Duodenal mucosa (tissue), 2 donors: ENCODE results near the gene FMO5.
"Not testable (repeated sequence)": the region's sequence is repeated elsewhere in the genome, so short reads cannot be mapped to it uniquely, and the experiment has no call there.

Source experiments
- H3K27ac ChIP-seq: one replicate; pipeline ENCODE4 v1.7.0; 2013; ENCODE audit warnings: low read depth, low read length
- H3K27me3 ChIP-seq, 2 donors: one replicate each; pipeline ENCODE4 v1.7.0; 2013; ENCODE audit warnings: low read length in 2 of 2, control low read depth in 1 of 2; ENCODE audit not compliant: insufficient read depth in 2 of 2, control insufficient read depth in 1 of 2
- H3K36me3 ChIP-seq, 2 donors: one replicate each; pipeline ENCODE4 v1.7.0; 2013; ENCODE audit warnings: low read length in 2 of 2, control low read depth in 1 of 2; ENCODE audit not compliant: insufficient read depth in 2 of 2, control insufficient read depth in 1 of 2
- H3K4me1 ChIP-seq, 2 donors: one replicate each; pipeline ENCODE4 v1.7.0; 2013; ENCODE audit warnings: low read length in 2 of 2, control low read depth in 1 of 2; ENCODE audit not compliant: insufficient read depth in 2 of 2, control insufficient read depth in 1 of 2
- H3K4me3 ChIP-seq, 2 donors: one replicate each; pipeline ENCODE4 v1.7.0; 2013; ENCODE audit warnings: low read length in 2 of 2, low read depth in 1 of 2
- H3K9ac ChIP-seq, 2 donors: one replicate each; pipeline ENCODE4 v1.7.0; 2013; ENCODE audit warnings: low read length in 2 of 2, low read depth in 1 of 2
- H3K9me3 ChIP-seq, 2 donors: one replicate each; pipeline ENCODE4 v1.7.0; 2013; ENCODE audit warnings: low read length in 2 of 2, control low read depth in 1 of 2; ENCODE audit not compliant: control insufficient read depth in 1 of 2

FMO5 gene

GRCh38 chr1:147240131-147240721 is 15.1 kb upstream of the FMO5 start:
- not testable (repeated sequence) for H3K27ac ChIP-seq, H3K9me3 ChIP-seq, H3K36me3 ChIP-seq, H3K27me3 ChIP-seq, H3K4me3 ChIP-seq, H3K9ac ChIP-seq
- peaks cover 44% of the 10 kb centered on the region in 2 donors for H3K4me1 ChIP-seq

- Histone ChIP-seq H3K9ac (no peak overlapping the region), H3K9me3 (no peaks in the 10 kb centered on the region), H3K4me3 (no peak overlapping the region), H3K36me3 (no peaks in the 10 kb centered on the region), H3K27ac (no peak overlapping the region), H3K27me3 (no peaks in the 10 kb centered on the region), H3K4me1 (peaks cover 46 to 50% of the 10 kb centered on the region in 2 donors)
Measured at GRCh38 chr1:147238925-147239820, 14.0 kb upstream of the FMO5 start.

- Histone ChIP-seq H3K9ac (no peak overlapping the region), H3K9me3 (no peaks in the 10 kb centered on the region), H3K27me3 (no peaks in the 10 kb centered on the region), H3K27ac (no peak overlapping the region), H3K36me3 (no peaks in the 10 kb centered on the region), H3K4me1 (peaks cover 44 to 53% of the 10 kb centered on the region in 2 donors), H3K4me3 (no peak overlapping the region)
Measured at GRCh38 chr1:147238053-147238902, 13.1 kb upstream of the FMO5 start.

GRCh38 chr1:147236959-147237791 is 12.0 kb upstream of the FMO5 start:
- Histone ChIP-seq H3K9ac (peak overlapping the region; percentile 28 to 40), H3K4me3 (peak overlapping the region; percentile 16 to 46), H3K36me3 (no peaks in the 10 kb centered on the region), H3K4me1 (peaks cover 42 to 51% of the 10 kb centered on the region in 2 donors), H3K27ac (peak overlapping the region; percentile 59), H3K27me3 (no peaks in the 10 kb centered on the region), H3K9me3 (no peaks in the 10 kb centered on the region)

- H3K4me1 ChIP-seq = peaks cover 36 to 45% of the 10 kb centered on the region in 2 donors
- H3K27me3 ChIP-seq = no peaks in the 10 kb centered on the region
- H3K4me3 ChIP-seq = no peak overlapping the region
- no peak overlapping the region for H3K9ac ChIP-seq
- H3K9me3 ChIP-seq = no peaks in the 10 kb centered on the region
- H3K36me3 ChIP-seq = no peaks in the 10 kb centered on the region
- H3K27ac ChIP-seq = peak overlapping the region; percentile 59
Measured at GRCh38 chr1:147236448-147236847, 11.3 kb upstream of the FMO5 start.

GRCh38 chr1:147235822-147236221 is 10.7 kb upstream of the FMO5 start:
- no peak overlapping the region for H3K9ac ChIP-seq
- peaks cover 36 to 45% of the 10 kb centered on the region in 2 donors for H3K4me1 ChIP-seq
- H3K36me3 ChIP-seq = no peaks in the 10 kb centered on the region
- H3K27ac ChIP-seq = no peak overlapping the region
- H3K27me3 ChIP-seq = no peaks in the 10 kb centered on the region
- H3K4me3 ChIP-seq = no peak overlapping the region
- no peaks in the 10 kb centered on the region for H3K9me3 ChIP-seq

- peaks cover 28 to 32% of the 10 kb centered on the region in 2 donors for H3K4me1 ChIP-seq
- H3K27me3 ChIP-seq = not testable (repeated sequence)
Measured at GRCh38 chr1:147233903-147234302, 8.8 kb upstream of the FMO5 start.

GRCh38 chr1:147231032-147231431 is 5.9 kb upstream of the FMO5 start:
- not testable (repeated sequence) for H3K27me3 ChIP-seq, H3K9me3 ChIP-seq, H3K36me3 ChIP-seq, H3K27ac ChIP-seq, H3K4me3 ChIP-seq, H3K9ac ChIP-seq
- peaks cover 6 to 13% of the 10 kb centered on the region in 2 donors for H3K4me1 ChIP-seq

More at GRCh38 chr1:147233903-147234302, 8.8 kb upstream of the FMO5 start:
- not testable (repeated sequence) for H3K36me3 ChIP-seq, H3K4me3 ChIP-seq, H3K9me3 ChIP-seq, H3K9ac ChIP-seq, H3K27ac ChIP-seq

- Histone ChIP-seq H3K9ac (peak overlapping the region; percentile 19 to 84), H3K4me3 (peak overlapping the region; percentile 77 to 85), H3K27me3 (no peaks in the 10 kb centered on the region), H3K27ac (no peak overlapping the region), H3K4me1 (peaks cover 0 to 7% of the 10 kb centered on the region in 2 donors), H3K36me3 (peaks cover 0 to 6% of the 10 kb centered on the region in 2 donors), H3K9me3 (no peaks in the 10 kb centered on the region)
Measured at GRCh38 chr1:147223740-147224615, 1.2 kb downstream of the FMO5 start.
